ENCODE data around the gene ATP10B. TPM values are rescaled to one million over a fixed set of nuclear protein-coding genes. Genes with fewer than 3 reads are reported as not detected.

The ATP10B gene
- polyA plus RNA-seq, 1 of the 3 experiments (the other 2 are of a cell fraction), result not detected

DNA sequence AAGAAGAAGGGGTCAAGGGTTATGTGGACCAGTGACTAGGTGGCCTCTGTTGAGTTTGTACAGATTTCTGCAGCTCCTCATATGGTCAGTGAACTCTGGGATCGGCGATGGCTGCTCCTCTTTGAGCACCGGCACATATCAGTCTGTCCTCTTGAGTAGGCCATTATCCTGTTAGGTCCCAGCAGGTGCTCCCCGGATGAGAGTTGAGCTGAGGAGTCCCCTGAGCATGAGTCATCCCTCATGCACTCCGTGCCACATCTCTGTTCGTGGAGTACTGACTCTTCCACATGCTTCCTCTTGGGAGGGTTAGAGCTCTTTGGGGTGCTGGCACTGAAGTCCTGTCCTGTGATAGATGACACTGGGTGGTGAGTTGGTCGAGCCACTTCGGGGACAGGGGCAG lies 286.6 kb downstream of the ATP10B start:
- H3K36me3 ChIP-seq (replicated peaks in 1 of 2; ENCODE audit: control insufficient read depth in 1 of 2, insufficient read depth in 2 of 2, low read length in 1 of 2), result no peaks in the 10 kb centered on the region
- no peak overlapping the region for H3K4me3 ChIP-seq (ENCODE audit: low read depth in 2 of 2, low read length in 1 of 2)
- WGBS (ENCODE audit: low lambda C conversion rate), result 10% methylated on average over 8 of the region's 8 CpGs
- no peak for TF ChIP-seq RCOR1 (IDR thresholded peaks at IDR 0.05; ENCODE audit: low read length)
- TF ChIP-seq, protein P1, sequence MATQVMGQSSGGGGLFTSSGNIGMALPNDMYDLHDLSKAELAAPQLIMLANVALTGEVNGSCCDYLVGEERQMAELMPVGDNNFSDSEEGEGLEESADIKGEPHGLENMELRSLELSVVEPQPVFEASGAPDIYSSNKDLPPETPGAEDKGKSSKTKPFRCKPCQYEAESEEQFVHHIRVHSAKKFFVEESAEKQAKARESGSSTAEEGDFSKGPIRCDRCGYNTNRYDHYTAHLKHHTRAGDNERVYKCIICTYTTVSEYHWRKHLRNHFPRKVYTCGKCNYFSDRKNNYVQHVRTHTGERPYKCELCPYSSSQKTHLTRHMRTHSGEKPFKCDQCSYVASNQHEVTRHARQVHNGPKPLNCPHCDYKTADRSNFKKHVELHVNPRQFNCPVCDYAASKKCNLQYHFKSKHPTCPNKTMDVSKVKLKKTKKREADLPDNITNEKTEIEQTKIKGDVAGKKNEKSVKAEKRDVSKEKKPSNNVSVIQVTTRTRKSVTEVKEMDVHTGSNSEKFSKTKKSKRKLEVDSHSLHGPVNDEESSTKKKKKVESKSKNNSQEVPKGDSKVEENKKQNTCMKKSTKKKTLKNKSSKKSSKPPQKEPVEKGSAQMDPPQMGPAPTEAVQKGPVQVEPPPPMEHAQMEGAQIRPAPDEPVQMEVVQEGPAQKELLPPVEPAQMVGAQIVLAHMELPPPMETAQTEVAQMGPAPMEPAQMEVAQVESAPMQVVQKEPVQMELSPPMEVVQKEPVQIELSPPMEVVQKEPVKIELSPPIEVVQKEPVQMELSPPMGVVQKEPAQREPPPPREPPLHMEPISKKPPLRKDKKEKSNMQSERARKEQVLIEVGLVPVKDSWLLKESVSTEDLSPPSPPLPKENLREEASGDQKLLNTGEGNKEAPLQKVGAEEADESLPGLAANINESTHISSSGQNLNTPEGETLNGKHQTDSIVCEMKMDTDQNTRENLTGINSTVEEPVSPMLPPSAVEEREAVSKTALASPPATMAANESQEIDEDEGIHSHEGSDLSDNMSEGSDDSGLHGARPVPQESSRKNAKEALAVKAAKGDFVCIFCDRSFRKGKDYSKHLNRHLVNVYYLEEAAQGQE (IDR thresholded peaks at IDR 0.05; ENCODE audit: low read depth, low read length), result no peak
- no peak for TF ChIP-seq JUND (IDR thresholded peaks at IDR 0.05)
- no peak for TF ChIP-seq ELF1 (IDR thresholded peaks at IDR 0.05)
- no peaks in the 10 kb centered on the region for H3K9me3 ChIP-seq
- no peak overlapping the region for H3K9ac ChIP-seq
- no peaks in the 10 kb centered on the region for H3K4me1 ChIP-seq (ENCODE audit: control insufficient read depth in 1 of 2, insufficient read depth in 2 of 2, low read depth in 1 of 2, low read length in 1 of 2)
- H3K27ac ChIP-seq (ENCODE audit: low read depth in 2 of 2, low read length in 1 of 2), result no peak overlapping the region
- DNase-seq, result no peak
- ChIA-PET CTCF (no interaction called here), POLR2A (no interaction called here)
- peaks cover 10% of the 10 kb centered on the region; the same call in 1 of the 2 replicates for H3K27me3 ChIP-seq (ENCODE audit: insufficient read depth)
- no peaks in the 10 kb centered on the region for H4K20me1 ChIP-seq (ENCODE audit: insufficient read depth)
- no peak overlapping the region for H3K4me2 ChIP-seq
- H2AFZ ChIP-seq (ENCODE audit: low read depth), result no peak overlapping the region
- H3K79me2 ChIP-seq (ENCODE audit: insufficient read depth), result no peaks in the 10 kb centered on the region
- no peaks in the 10 kb centered on the region for H3K9me2 ChIP-seq
- H3F3A ChIP-seq (replicated peaks; ENCODE audit: insufficient read depth), result no peaks in the 10 kb centered on the region

DNA sequence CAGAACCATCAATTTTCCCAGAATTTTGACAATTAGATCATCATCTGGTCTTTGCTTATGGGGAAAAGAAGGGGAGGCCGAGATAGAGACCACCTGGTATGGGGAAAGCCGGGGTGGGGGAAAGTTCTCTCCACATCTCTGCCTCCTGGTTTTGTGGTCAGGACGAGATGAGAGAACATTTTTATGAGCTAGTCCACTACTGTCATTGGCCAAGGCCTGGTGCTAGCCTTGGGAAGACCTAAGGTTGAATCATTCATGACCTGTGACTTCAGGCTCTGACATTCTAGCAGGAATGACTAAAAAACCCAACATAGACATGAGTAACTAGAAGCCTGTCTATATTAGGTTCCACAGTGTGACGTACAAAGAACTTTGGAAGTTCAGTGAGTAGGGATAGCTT lies 295.2 kb downstream of the ATP10B start:
- CTCF ChIA-PET, result interaction anchor here (1.7 kb wide), 1 partner anchor 32 kb away, joined by 3 read pairs; no protein-coding TSS in a partner anchor
- POLR2A ChIA-PET, result no interaction called here
- H3F3A ChIP-seq (replicated peaks; ENCODE audit: insufficient read depth), result no peaks in the 10 kb centered on the region
- 19% methylated on average over 4 of the region's 4 CpGs for whole genome bisulfite sequencing (ENCODE audit: low lambda C conversion rate)
- no peaks in the 10 kb centered on the region for H3K79me2 ChIP-seq (ENCODE audit: insufficient read depth)
- no peak overlapping the region for H3K27ac ChIP-seq (ENCODE audit: low read depth in 2 of 2, low read length in 1 of 2)
- no peak overlapping the region for H3K4me3 ChIP-seq (ENCODE audit: low read depth in 2 of 2, low read length in 1 of 2)
- no peaks in the 10 kb centered on the region for H3K9me3 ChIP-seq
- no peaks in the 10 kb centered on the region for H3K36me3 ChIP-seq (replicated peaks in 1 of 2; ENCODE audit: control insufficient read depth in 1 of 2, insufficient read depth in 2 of 2, low read length in 1 of 2)
- no peaks in the 10 kb centered on the region for H3K4me1 ChIP-seq (ENCODE audit: control insufficient read depth in 1 of 2, insufficient read depth in 2 of 2, low read depth in 1 of 2, low read length in 1 of 2)
- H3K27me3 ChIP-seq (ENCODE audit: insufficient read depth), result no peaks in the 10 kb centered on the region; the same call in 1 of the 2 replicates
- H3K9me2 ChIP-seq, result no peaks in the 10 kb centered on the region
- no peak overlapping the region for H2AFZ ChIP-seq (ENCODE audit: low read depth)
- no peak overlapping the region for H3K9ac ChIP-seq
- H4K20me1 ChIP-seq (ENCODE audit: insufficient read depth), result no peaks in the 10 kb centered on the region
- H3K4me2 ChIP-seq, result no peak overlapping the region
- DNase-seq, result no peak
- TF ChIP-seq, protein P2, sequence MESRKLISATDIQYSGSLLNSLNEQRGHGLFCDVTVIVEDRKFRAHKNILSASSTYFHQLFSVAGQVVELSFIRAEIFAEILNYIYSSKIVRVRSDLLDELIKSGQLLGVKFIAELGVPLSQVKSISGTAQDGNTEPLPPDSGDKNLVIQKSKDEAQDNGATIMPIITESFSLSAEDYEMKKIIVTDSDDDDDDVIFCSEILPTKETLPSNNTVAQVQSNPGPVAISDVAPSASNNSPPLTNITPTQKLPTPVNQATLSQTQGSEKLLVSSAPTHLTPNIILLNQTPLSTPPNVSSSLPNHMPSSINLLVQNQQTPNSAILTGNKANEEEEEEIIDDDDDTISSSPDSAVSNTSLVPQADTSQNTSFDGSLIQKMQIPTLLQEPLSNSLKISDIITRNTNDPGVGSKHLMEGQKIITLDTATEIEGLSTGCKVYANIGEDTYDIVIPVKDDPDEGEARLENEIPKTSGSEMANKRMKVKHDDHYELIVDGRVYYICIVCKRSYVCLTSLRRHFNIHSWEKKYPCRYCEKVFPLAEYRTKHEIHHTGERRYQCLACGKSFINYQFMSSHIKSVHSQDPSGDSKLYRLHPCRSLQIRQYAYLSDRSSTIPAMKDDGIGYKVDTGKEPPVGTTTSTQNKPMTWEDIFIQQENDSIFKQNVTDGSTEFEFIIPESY (IDR thresholded peaks at IDR 0.05; ENCODE audit: borderline replicate concordance, low read depth), result no peak
- TF ChIP-seq, protein P3, sequence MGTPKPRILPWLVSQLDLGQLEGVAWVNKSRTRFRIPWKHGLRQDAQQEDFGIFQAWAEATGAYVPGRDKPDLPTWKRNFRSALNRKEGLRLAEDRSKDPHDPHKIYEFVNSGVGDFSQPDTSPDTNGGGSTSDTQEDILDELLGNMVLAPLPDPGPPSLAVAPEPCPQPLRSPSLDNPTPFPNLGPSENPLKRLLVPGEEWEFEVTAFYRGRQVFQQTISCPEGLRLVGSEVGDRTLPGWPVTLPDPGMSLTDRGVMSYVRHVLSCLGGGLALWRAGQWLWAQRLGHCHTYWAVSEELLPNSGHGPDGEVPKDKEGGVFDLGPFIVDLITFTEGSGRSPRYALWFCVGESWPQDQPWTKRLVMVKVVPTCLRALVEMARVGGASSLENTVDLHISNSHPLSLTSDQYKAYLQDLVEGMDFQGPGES (IDR thresholded peaks at IDR 0.05; ENCODE audit: low read depth, low read length), result no peak
- TF ChIP-seq, protein P4, sequence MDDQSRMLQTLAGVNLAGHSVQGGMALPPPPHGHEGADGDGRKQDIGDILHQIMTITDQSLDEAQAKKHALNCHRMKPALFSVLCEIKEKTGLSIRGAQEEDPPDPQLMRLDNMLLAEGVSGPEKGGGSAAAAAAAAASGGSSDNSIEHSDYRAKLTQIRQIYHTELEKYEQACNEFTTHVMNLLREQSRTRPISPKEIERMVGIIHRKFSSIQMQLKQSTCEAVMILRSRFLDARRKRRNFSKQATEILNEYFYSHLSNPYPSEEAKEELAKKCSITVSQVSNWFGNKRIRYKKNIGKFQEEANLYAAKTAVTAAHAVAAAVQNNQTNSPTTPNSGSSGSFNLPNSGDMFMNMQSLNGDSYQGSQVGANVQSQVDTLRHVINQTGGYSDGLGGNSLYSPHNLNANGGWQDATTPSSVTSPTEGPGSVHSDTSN (IDR thresholded peaks at IDR 0.05), result no peak
- TF ChIP-seq, protein P5, sequence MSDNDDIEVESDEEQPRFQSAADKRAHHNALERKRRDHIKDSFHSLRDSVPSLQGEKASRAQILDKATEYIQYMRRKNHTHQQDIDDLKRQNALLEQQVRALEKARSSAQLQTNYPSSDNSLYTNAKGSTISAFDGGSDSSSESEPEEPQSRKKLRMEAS (IDR thresholded peaks at IDR 0.05; ENCODE audit: low read depth), result no peak
- TF ChIP-seq, protein P6, sequence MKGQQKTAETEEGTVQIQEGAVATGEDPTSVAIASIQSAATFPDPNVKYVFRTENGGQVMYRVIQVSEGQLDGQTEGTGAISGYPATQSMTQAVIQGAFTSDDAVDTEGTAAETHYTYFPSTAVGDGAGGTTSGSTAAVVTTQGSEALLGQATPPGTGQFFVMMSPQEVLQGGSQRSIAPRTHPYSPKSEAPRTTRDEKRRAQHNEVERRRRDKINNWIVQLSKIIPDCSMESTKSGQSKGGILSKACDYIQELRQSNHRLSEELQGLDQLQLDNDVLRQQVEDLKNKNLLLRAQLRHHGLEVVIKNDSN (IDR thresholded peaks at IDR 0.05; ENCODE audit: borderline replicate concordance, low read depth), result no peak
- TF ChIP-seq GATA2 (CRISPR knock-in tag; IDR thresholded peaks at IDR 0.05) (no peak), NFIC (IDR thresholded peaks at IDR 0.05; ENCODE audit: borderline replicate concordance) (no peak), EZH2phosphoT487 (IDR thresholded peaks at IDR 0.05; ENCODE audit: borderline replicate concordance, low read depth) (no peak), FOXJ3 (CRISPR knock-in tag; IDR thresholded peaks at IDR 0.05) (no peak), MXI1 (IDR thresholded peaks at IDR 0.05; ENCODE audit: low read depth, low read length) (no peak), GABPA (IDR thresholded peaks at IDR 0.05; ENCODE audit: low read depth) (no peak), RAD21 (IDR thresholded peaks at IDR 0.05; ENCODE audit: low read length) (no peak), POLR2AphosphoS5 (IDR thresholded peaks at IDR 0.05; ENCODE audit: low read depth, low read length) (no peak), NRF1 (IDR thresholded peaks at IDR 0.05; ENCODE audit: low read depth, low read length) (no peak)
- TF ChIP-seq, protein P7, sequence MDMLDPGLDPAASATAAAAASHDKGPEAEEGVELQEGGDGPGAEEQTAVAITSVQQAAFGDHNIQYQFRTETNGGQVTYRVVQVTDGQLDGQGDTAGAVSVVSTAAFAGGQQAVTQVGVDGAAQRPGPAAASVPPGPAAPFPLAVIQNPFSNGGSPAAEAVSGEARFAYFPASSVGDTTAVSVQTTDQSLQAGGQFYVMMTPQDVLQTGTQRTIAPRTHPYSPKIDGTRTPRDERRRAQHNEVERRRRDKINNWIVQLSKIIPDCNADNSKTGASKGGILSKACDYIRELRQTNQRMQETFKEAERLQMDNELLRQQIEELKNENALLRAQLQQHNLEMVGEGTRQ (IDR thresholded peaks at IDR 0.05; ENCODE audit: borderline replicate concordance, low read depth, low read length), result no peak

All from SK-N-SH (cell line).